H1 (cell line): Measurements from ENCODE around the gene DOK7. TPM values are rescaled to one million over a fixed set of nuclear protein-coding genes. Genes with fewer than 3 reads are reported as not detected.

ENCODE experiments used
- NANOG ChIP-seq: IDR thresholded peaks from 2 replicates; pipeline ENCODE4 v1.6.1; 2011; ENCODE audit warnings: low read length, low read depth, mild to moderate bottlenecking, inconsistent platforms; ENCODE audit not compliant: insufficient read depth, poor library complexity, severe bottlenecking
- polyA plus RNA-seq, 7 experiments: library from polyadenylated mRNA; depleted of rRNA in 3 of 7; stranded (reverse) in 5 of 7; unstranded in 2 of 7; fragments of >200 nt in 5 of 7; fragments of 200-250 nt in 2 of 7; gene quantifications; 1 replicate in 5 of 7; 2 replicates in 1 of 7; 4 replicates in 1 of 7; pipeline versions ENCODE4 v1.2.1 to v1.2.3, GENCODE V29; 2011 to 2013; ENCODE audit warnings: missing spikeins in 2 of 7, mixed read lengths in 2 of 7
- total RNA-seq: library from RNA; stranded (reverse); fragmentation: NEBNext Ultra II Directional; extraction: Animal tissue kit (Norgen Biotek cat#: 25700); gene quantifications from 2 replicates; pipeline ENCODE4 v1.2.1, GENCODE V29; 2021

DOK7 gene
- total and polyA plus RNA-seq, 2 of the 8 experiments (the other 6 are each of a cell fraction or from before 2014, with no cell fraction given) = 0.32 TPM; not detected in 1

DNA sequence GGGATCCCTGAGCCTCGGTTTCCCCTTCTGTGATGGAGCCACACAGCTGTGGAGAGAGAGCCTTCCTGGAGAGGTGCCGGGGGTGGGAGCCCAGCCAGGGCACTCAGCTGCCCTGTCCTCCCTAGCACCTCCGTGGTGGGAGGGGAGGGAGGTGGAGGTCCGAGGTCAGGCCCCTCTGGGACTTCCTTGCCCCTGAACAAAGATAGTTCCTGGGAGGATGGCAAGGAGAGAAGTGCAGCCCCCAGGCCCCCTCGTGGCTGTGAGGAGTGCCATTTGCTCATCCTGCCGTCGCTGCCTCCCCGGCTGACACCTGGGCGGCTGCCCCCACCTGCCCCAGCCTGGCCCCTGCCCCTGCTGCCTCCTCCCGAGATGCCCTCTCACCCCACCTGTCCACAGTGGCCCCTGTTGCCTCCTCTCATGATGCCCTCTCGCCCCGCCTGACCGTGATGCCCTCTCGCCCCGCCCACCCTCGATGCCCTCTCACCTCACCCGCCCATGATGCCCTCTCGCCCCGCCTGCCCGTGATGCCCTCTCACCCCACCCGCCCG is 12.7 kb downstream of the DOK7 start (continued):
- no peak for TF ChIP-seq NANOG
